Psoas muscle (tissue), 8 donors: ENCODE results near the gene LYSMD4. TPM values are rescaled to one million over a fixed set of nuclear protein-coding genes. Genes with fewer than 3 reads are reported as not detected.
"Not testable (repeated sequence)": the region's sequence is repeated elsewhere in the genome, so short reads cannot be mapped to it uniquely, and the experiment has no call there.

Source experiments
- ATAC-seq, 4 donors: fragments of 200-7000 bp; cut with Tn5 transposase; one replicate each; pipeline ENCODE4 v1.9.1; 2020; ENCODE audit warnings: moderate library complexity in 3 of 4, mild to moderate bottlenecking in 2 of 4
- DNase-seq, 2 donors: peaks; one replicate each; pipeline ENCODE4 v3.0.0-alpha.2; 2020
- H3K27ac ChIP-seq: fragments of 200-600 bp; one replicate; pipeline ENCODE4 v1.8.0; 2022
- H3K27me3 ChIP-seq, 3 donors: fragments of 200-600 bp in 1 of 3; one replicate each; pipeline versions ENCODE4 v1.6.1 to v1.8.0; 2013 to 2022; ENCODE audit warnings: low read length in 2 of 3, mild to moderate bottlenecking in 2 of 3, moderate library complexity in 1 of 3; ENCODE audit not compliant: insufficient read depth in 3 of 3
- H3K36me3 ChIP-seq, 2 donors: fragments of 200-600 bp in 1 of 2; one replicate each; pipeline versions ENCODE4 v1.6.1 to v1.8.0; 2013 to 2022; ENCODE audit warnings: low read depth in 1 of 2, mild to moderate bottlenecking in 1 of 2, moderate library complexity in 1 of 2; ENCODE audit not compliant: insufficient read depth in 1 of 2
- H3K4me1 ChIP-seq: fragments of 200-600 bp; one replicate; pipeline ENCODE4 v1.8.0; 2022
- H3K4me3 ChIP-seq: fragments of 200-600 bp; one replicate; pipeline ENCODE4 v1.8.0; 2022; ENCODE audit warnings: mild to moderate bottlenecking
- H3K9me3 ChIP-seq: fragments of 200-600 bp; one replicate; pipeline ENCODE4 v1.8.0; 2022
- WGBS, 3 donors: extraction: QIAGEN DNeasy Blood & Tissue Kit; methylation state at CpG; one replicate each; pipeline versions ENCODE4 v1.1.6 to v1.1.7; 2013; 5-methylcytosine and 5-hydroxymethylcytosine counted together
- intact Hi-C, 2 donors: fragments of 100-400 bp; cut with DNase I; formaldehyde crosslinking; loops; one replicate each; pipeline versions ENCODE4 v1.11.0 to v1.14.2; 2022
- polyA plus RNA-seq, 3 donors: library from polyadenylated mRNA; stranded (reverse); fragments of 200-250 nt; gene quantifications; one replicate each; pipeline ENCODE4 v1.2.3, GENCODE V29; 2013
- total RNA-seq, 4 donors: library from RNA; stranded (reverse); fragmentation: NEBNext Ultra II Directional in 2 of 4; extraction: Animal tissue kit (Norgen Biotek cat#: 25700) in 2 of 4; gene quantifications; one replicate each; pipeline versions ENCODE4 v1.2.1 to v1.2.4, GENCODE V29; 2021 to 2023
- TF ChIP-seq, protein P1 (sequence below): fragments of 200-600 bp; IDR thresholded peaks from one replicate; pipeline ENCODE4 v1.8.0; 2022; ENCODE audit warnings: antibody characterized with exemption
- donor health status: healthy with polysubstance abuse.
- donor health status: DM: no; HTN: no; CAD: no; lungs with moderate emphysema.
- donor health status: Bipolar disorder and iron deficiency.
- donor health status: healthy.
- donor health status: DM: yes; HTN: yes; CAD: no.
- donor health status: DM: no; HTN: no; CAD: no.
- donor health status: DM: no; HTN: no; CAD: no.
- donor health status: DM: yes; HTN: yes; CAD: no.

The LYSMD4 gene
- total and polyA plus RNA-seq, 7 donors: 3.6 to 13.5 (median 7.3) TPM

DNA sequence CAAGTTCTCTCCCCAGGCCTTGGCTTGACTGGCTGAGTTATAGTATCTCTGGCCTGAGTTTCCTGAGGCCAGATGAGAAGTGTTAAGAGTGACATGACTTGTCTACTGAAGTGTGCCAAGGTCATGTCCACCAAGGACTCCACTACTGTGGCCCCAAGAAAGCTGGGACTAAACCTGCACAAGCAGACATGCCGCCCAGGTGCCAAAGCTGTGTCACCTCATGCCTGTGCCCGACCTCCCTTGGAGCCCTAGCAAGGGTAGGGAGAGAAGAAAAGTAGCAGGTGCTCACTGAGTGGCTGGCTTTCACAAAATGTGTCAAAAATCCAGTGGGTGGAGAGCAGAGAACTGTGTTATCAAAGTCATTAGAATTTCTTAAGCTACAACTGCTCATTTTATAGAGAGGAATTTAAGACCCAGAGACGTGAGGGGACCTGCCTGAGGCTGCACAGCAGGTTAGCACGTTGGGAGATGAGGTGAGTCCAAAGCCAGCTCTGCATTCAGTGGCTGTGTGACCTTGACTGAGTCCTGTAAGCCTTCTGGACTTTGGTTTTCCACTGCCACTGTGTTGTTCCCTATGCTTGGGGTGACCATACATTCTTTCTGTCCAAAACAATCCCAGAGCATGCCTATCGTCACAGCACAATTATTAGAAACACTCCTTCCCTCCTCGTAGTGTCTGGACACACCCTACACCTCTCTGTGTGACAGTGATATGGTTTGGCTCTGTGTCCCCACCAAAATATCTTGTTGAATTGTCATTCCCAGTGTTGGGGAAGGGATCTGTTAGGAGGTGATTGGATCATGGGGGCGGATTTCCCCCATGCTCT lies 5.0 kb upstream of the LYSMD4 start:
- intact Hi-C loops: no loop called here
- Histone ChIP-seq H3K27ac (no peak overlapping the region), H3K36me3 (no peaks in the 10 kb centered on the region), H3K27me3 (no peaks in the 10 kb centered on the region), H3K4me3 (no peak overlapping the region), H3K9me3 (no peaks in the 10 kb centered on the region), H3K4me1 (no peaks in the 10 kb centered on the region)
- ATAC-seq (no peak), DNase-seq (no peak)
- 84 to 95% (median 84%) methylated on average over 7 of the region's 7 CpGs for WGBS, 3 donors
- TF ChIP-seq, protein P1, sequence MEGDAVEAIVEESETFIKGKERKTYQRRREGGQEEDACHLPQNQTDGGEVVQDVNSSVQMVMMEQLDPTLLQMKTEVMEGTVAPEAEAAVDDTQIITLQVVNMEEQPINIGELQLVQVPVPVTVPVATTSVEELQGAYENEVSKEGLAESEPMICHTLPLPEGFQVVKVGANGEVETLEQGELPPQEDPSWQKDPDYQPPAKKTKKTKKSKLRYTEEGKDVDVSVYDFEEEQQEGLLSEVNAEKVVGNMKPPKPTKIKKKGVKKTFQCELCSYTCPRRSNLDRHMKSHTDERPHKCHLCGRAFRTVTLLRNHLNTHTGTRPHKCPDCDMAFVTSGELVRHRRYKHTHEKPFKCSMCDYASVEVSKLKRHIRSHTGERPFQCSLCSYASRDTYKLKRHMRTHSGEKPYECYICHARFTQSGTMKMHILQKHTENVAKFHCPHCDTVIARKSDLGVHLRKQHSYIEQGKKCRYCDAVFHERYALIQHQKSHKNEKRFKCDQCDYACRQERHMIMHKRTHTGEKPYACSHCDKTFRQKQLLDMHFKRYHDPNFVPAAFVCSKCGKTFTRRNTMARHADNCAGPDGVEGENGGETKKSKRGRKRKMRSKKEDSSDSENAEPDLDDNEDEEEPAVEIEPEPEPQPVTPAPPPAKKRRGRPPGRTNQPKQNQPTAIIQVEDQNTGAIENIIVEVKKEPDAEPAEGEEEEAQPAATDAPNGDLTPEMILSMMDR: no peak

DNA sequence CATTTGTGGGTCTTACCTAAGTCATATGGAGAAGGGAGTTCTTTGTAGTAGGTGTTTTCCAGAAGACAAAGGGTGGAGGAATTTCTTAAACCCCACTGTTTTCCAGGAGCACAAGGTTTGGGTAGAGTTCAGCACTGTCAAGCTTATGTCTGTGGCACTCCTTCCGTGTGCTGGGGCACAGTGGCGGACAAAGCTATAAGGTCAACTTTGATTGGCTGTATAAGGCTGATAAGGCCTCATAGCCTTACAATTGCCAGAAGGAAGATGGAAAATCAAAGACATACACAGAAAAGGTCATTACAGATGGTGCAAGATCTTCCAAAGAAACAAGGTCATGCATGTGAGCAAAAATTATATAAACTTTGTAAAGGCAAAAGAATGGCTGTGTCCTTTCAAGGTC lies 3.5 kb upstream of the LYSMD4 start:
- Histone ChIP-seq H3K27me3 (no peaks in the 10 kb centered on the region), H3K4me1 (peaks cover 2% of the 10 kb centered on the region), H3K4me3 (no peak overlapping the region), H3K9me3 (no peaks in the 10 kb centered on the region), H3K27ac (no peak overlapping the region), H3K36me3 (peaks cover 0 to under 1% of the 10 kb centered on the region in 2 donors)
- ATAC-seq (no peak), DNase-seq (no peak)
- intact Hi-C loops: no loop called here
- WGBS, 3 donors: 59 to 71% (median 61%) methylated on average over 2 of the region's 2 CpGs
- TF ChIP-seq, protein P1: no peak

DNA sequence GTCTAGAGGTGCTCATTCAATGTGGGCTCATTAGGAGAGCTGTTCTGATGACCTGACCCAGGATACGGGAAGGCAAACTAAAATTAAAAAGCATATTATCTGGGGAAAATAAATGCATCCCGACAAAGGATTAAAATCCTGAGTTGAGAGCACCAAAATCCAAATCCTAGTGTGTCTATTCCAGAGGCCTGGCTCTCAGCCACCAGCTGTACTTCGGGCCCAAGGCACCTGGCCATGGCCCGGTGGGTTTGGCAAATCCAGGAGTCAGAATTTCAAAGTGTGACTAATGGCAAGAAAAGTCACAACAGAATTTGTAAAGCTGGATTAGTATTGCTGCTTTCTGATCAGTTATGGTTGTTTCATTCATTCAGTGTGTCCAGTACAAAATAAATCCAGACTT lies 2.6 kb upstream of the LYSMD4 start:
- DNase-seq: no peak
- Histone ChIP-seq H3K27ac (no peak overlapping the region), H3K27me3 (no peaks in the 10 kb centered on the region), H3K36me3 (peaks cover 0 to 9% of the 10 kb centered on the region in 2 donors), H3K4me1 (peaks cover 5% of the 10 kb centered on the region), H3K9me3 (no peaks in the 10 kb centered on the region), H3K4me3 (no peak overlapping the region)
- no peak for ATAC-seq
- 34 to 45% (median 36%) methylated on average over 4 of the region's 4 CpGs for WGBS, 3 donors
- TF ChIP-seq, protein P1: no peak
- intact Hi-C loops: no loop called here

DNA sequence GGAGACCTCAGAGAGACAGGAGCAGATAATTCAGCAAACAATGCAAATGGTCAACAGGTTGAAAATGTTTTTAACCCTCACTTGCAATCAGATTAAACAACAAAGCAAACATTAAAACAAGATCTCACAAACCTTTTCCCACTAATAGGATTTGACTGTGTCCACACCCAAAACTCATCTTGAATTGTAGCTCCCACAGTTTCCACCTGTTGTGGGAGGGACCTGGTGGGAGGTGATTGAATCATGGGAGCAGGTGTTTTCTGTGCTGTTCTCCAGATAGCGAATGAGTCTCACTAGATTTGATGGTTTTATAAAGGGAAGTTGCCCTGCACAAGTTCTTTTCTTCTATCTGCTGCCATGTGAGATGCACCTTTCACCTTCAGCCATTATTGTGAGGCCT lies 1.3 kb upstream of the LYSMD4 start:
- H3K4me1 ChIP-seq: peaks cover 13% of the 10 kb centered on the region
- 86 to 100% (median 90%) methylated on average over 1 of the region's 1 CpG for WGBS, 3 donors
- H3K27me3 ChIP-seq: no peaks in the 10 kb centered on the region
- ATAC-seq (no peak), DNase-seq (no peak)
- TF ChIP-seq, protein P1: no peak
- H3K36me3 ChIP-seq: peaks cover 0 to 16% of the 10 kb centered on the region in 2 donors
- H3K4me3 ChIP-seq: no peak overlapping the region
- intact Hi-C loops: no loop called here
- H3K27ac ChIP-seq: no peak overlapping the region
- no peaks in the 10 kb centered on the region for H3K9me3 ChIP-seq

DNA sequence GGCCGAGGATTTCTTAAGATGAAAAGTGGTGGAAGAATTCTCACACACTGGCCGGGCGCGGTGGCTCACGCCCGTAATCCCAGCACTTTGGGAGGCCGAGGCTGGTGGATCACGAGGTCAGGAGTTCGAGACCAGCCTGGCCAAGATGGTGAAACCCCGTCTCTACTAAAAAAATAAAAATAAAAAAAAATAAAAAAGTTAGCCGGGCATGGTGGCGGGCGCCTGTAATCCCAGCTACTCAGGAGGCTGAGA lies 729 bp upstream of the LYSMD4 start:
- ATAC-seq, H3K9me3 ChIP-seq, intact Hi-C loops, DNase-seq, H3K27me3 ChIP-seq: not testable (repeated sequence)
- WGBS, 3 donors: 94 to 97% (median 95%) methylated on average over 13 of the region's 13 CpGs
- H3K36me3 ChIP-seq: peaks cover 0 to 22% of the 10 kb centered on the region in 2 donors
- H3K27ac ChIP-seq: peak overlapping the region; percentile 94
- H3K4me1 ChIP-seq: peaks cover 19% of the 10 kb centered on the region
- peak overlapping the region; percentile 98 for H3K4me3 ChIP-seq
